GM23248 (cell line): ENCODE results near the gene DEF6. TPM values are rescaled to one million over a fixed set of nuclear protein-coding genes. Genes with fewer than 3 reads are reported as not detected.
A peak's percentile ranks its signal among the peaks of the same experiment; 100 is the strongest.

ENCODE experiments used
- DNase-seq: peaks from one replicate; pipeline ENCODE4 v3.0.0-alpha.2; 2015
- H2AFZ ChIP-seq: fragments of 200-600 bp; sonication (generic); 2 replicates; pipeline ENCODE4 v1.6.1; 2016; ENCODE audit warnings: antibody characterized with exemption
- H3F3A ChIP-seq: fragments of 200-600 bp; sonication (generic); 2 replicates; pipeline ENCODE4 v1.6.1; 2016; ENCODE audit warnings: mild to moderate bottlenecking, antibody characterized with exemption, mixed run types; ENCODE audit not compliant: insufficient read depth
- H3K27ac ChIP-seq: fragments of 200-600 bp; sonication (generic); 2 replicates; pipeline ENCODE4 v1.5.1; 2016; ENCODE audit warnings: mild to moderate bottlenecking
- H3K27me3 ChIP-seq: fragments of 200-600 bp; sonication (generic); replicated peaks from 2 replicates; pipeline ENCODE4 v1.6.1; 2016; ENCODE audit warnings: mild to moderate bottlenecking; ENCODE audit not compliant: insufficient read depth
- H3K36me3 ChIP-seq: fragments of 200-600 bp; sonication (generic); 2 replicates; pipeline ENCODE4 v1.6.1; 2016; ENCODE audit warnings: low read depth, mild to moderate bottlenecking
- H3K4me1 ChIP-seq: fragments of 200-600 bp; sonication (generic); 2 replicates; pipeline ENCODE4 v1.6.1; 2016; ENCODE audit warnings: mild to moderate bottlenecking; ENCODE audit not compliant: insufficient read depth
- H3K4me2 ChIP-seq: fragments of 200-600 bp; sonication (generic); one replicate; pipeline ENCODE4 v1.6.1; 2016; ENCODE audit warnings: mild to moderate bottlenecking; ENCODE audit not compliant: unreplicated experiment
- H3K4me3 ChIP-seq: fragments of 200-600 bp; sonication (generic); 2 replicates; pipeline ENCODE4 v1.5.1; 2016; ENCODE audit warnings: mild to moderate bottlenecking
- H3K79me2 ChIP-seq: fragments of 200-600 bp; sonication (generic); 2 replicates; pipeline ENCODE4 v1.6.1; 2016; ENCODE audit warnings: mild to moderate bottlenecking; ENCODE audit not compliant: insufficient read depth
- H3K9ac ChIP-seq: fragments of 200-600 bp; sonication (generic); 2 replicates; pipeline ENCODE4 v1.6.1; 2016; ENCODE audit warnings: mild to moderate bottlenecking
- H3K9me2 ChIP-seq: fragments of 200-600 bp; sonication (generic); 2 replicates; pipeline ENCODE4 v1.6.1; 2016; ENCODE audit warnings: mixed run types, mild to moderate bottlenecking, moderate library complexity; ENCODE audit not compliant: insufficient read depth
- H3K9me3 ChIP-seq: fragments of 200-600 bp; sonication (generic); one replicate; pipeline ENCODE4 v1.6.1; 2017; ENCODE audit warnings: low read depth
- H4K20me1 ChIP-seq: fragments of 200-600 bp; sonication (generic); 2 replicates; pipeline ENCODE4 v1.6.0; 2016; ENCODE audit not compliant: insufficient read depth
- EZH2 ChIP-seq: fragments of 200-600 bp; sonication (generic); IDR thresholded peaks from 2 replicates; pipeline ENCODE4 v1.6.1; 2018; ENCODE audit warnings: antibody characterized with exemption, mild to moderate bottlenecking; ENCODE audit not compliant: insufficient read depth, poor library complexity, severe bottlenecking
- EZH2phosphoT487 ChIP-seq: fragments of 200-600 bp; sonication (generic); IDR thresholded peaks from 2 replicates; pipeline ENCODE4 v1.6.1; 2018; ENCODE audit warnings: antibody characterized with exemption, moderate library complexity, mild to moderate bottlenecking, low read depth; ENCODE audit not compliant: insufficient read depth
- WGBS, 2 experiments: methylation state at CpG; one replicate each; pipeline ENCODE4 v1.1.6; 2015 to 2017; ENCODE audit warnings: low lambda C conversion rate in 2 of 2, low coverage in 1 of 2; ENCODE audit errors: missing lambda C conversion rate in 2 of 2; 5-methylcytosine and 5-hydroxymethylcytosine counted together
- in situ Hi-C: fragments of 300-500 bp; cut with MboI; formaldehyde crosslinking; loops from 2 replicates; pipeline ENCODE4 v1.15.0; 2020
- polyA plus RNA-seq: library from polyadenylated mRNA; unstranded; fragments of >200 nt; fragmentation: Nextera tagmentation; extraction: Ambion mirVana; gene quantifications from 2 replicates; pipeline ENCODE4 v1.2.1, GENCODE V29; 2016
- total RNA-seq: library from RNA; depleted of rRNA; stranded (reverse); fragments of >200 nt; shearing (Covaris generic); gene quantifications from 2 replicates; pipeline ENCODE4 v1.2.3, GENCODE V29; 2014

DEF6 gene
- total and polyA plus RNA-seq, 2 experiments from 2014 or later, result 1.7 to 2.6 TPM

DNA sequence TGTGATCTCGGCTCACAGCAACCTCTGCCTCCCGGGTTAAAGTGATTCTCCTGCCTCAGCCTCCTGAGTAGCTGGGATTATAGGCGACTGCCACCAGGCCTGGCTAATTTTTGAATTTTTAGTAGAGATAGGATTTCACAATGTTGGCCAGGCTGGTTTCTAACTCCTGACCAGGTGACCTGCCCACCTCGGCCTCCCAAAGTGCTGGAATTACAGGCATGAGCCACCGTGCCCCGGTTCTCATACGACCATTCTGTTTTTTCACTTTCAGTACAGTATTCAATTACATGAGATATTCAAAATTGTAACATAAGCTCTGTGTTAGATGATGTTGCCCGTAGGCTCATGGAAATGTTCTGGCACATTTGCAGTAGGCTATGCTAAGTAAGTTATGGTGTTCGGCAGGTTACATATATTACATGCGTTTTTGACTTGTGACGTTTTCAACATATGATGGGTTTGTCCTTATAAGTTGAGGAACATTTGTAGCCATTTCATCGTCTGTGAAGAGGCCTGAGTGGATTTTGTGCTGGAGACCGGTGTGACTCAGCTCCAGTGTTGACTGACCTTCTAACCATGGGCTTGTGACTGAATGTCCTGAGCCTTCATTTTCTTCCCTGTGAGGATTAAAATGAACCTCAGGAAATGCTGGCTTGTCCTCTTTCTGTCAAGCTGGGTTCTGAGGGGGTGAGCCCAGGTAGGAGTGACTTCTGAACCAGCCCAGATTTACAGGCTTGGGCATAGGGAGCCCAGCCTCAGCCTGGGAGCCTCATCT is 56.9 kb downstream of the DEF6 start:
- WGBS, 2 experiments, result 91 to 95% methylated on average over 13 of the region's 13 CpGs
- TF ChIP-seq EZH2, result no peak
- TF ChIP-seq EZH2phosphoT487, result no peak
- Histone ChIP-seq H3K9me2 (no peaks in the 10 kb centered on the region), H3K9me3 (no peaks in the 10 kb centered on the region), H3K27ac (peak overlapping the region; percentile 56), H4K20me1 (no peaks in the 10 kb centered on the region; the same call in 1 of the 2 replicates), H3K4me1 (peaks cover 7% of the 10 kb centered on the region; the same call in 1 of the 2 replicates), H3K9ac (0 out of 2 replicates have a peak overlapping the region, but pooled peaks have one; percentile 27), H3K36me3 (peaks cover 52% of the 10 kb centered on the region), H3K27me3 (no peaks in the 10 kb centered on the region), H3K4me2 (no peak overlapping the region), H3F3A (peaks cover 25% of the 10 kb centered on the region), H3K4me3 (no peak overlapping the region), H3K79me2 (peaks cover 98% of the 10 kb centered on the region), H2AFZ (no peak overlapping the region)
- peak; percentile 58 for DNase-seq
- in situ Hi-C loops, result no loop called here

GRCh38 chr6:35356391-35356790 is 58.8 kb downstream of the DEF6 start:
- H3K27ac ChIP-seq, result no peak overlapping the region
- peaks cover 91% of the 10 kb centered on the region for H3K79me2 ChIP-seq
- no peak overlapping the region for H3K9ac ChIP-seq
- in situ Hi-C loops, result no loop called here
- H3K4me1 ChIP-seq, result peaks cover 20% of the 10 kb centered on the region; the same call in 1 of the 2 replicates
- H3K4me3 ChIP-seq, result no peak overlapping the region
- no peaks in the 10 kb centered on the region for H3K27me3 ChIP-seq
- H3K9me3 ChIP-seq, result no peaks in the 10 kb centered on the region
- H4K20me1 ChIP-seq, result no peaks in the 10 kb centered on the region; the same call in 1 of the 2 replicates
- H3K4me2 ChIP-seq, result no peak overlapping the region
- H3F3A ChIP-seq, result peaks cover 34% of the 10 kb centered on the region
- H3K9me2 ChIP-seq, result no peaks in the 10 kb centered on the region
- no peak for DNase-seq
- H2AFZ ChIP-seq, result no peak overlapping the region
- TF ChIP-seq EZH2 (no peak), EZH2phosphoT487 (no peak)
- 96 to 100% methylated on average over 1 of the region's 1 CpG for WGBS, 2 experiments
- peaks cover 42% of the 10 kb centered on the region for H3K36me3 ChIP-seq

DNA sequence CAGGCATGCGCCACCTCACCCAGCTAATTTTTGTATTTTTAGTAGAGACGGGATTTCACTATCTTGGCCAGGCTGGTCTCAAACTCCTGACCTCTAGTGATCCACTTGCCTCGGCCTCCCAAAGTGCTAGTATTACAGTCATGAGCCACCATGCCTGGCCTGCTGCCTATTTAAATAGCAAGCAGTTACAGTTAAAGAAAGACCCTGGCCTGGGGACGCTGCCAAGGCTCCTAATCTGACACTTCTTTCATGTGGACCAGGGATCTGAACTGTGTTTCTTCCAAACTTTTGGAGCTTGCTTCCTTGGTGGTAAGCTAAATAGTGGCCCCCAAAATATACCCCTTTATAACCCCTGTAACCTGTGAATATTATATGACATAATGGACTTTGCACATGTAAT is 60.1 kb downstream of the DEF6 start:
- no peak overlapping the region for H3K4me3 ChIP-seq
- no peaks in the 10 kb centered on the region; the same call in 1 of the 2 replicates for H4K20me1 ChIP-seq
- peaks cover 20% of the 10 kb centered on the region; the same call in 1 of the 2 replicates for H3K4me1 ChIP-seq

GRCh38 chr6:35358086-35358485 is 60.5 kb downstream of the DEF6 start:
- H3K4me1 ChIP-seq, result peaks cover 24% of the 10 kb centered on the region; the same call in 1 of the 2 replicates
- in situ Hi-C loops, result no loop called here

More for the DNA sequence above, 60.1 kb downstream of the DEF6 start:
- no peak overlapping the region for H3K9ac ChIP-seq
- H3K9me2 ChIP-seq, result no peaks in the 10 kb centered on the region
- DNase-seq, result no peak
- H3K9me3 ChIP-seq, result no peaks in the 10 kb centered on the region
- WGBS, 2 experiments, result 92 to 100% methylated on average over 4 of the region's 4 CpGs
- in situ Hi-C loops, result no loop called here
- peaks cover 91% of the 10 kb centered on the region for H3K79me2 ChIP-seq
- no peak overlapping the region for H2AFZ ChIP-seq
- H3K27me3 ChIP-seq, result no peaks in the 10 kb centered on the region
- H3K36me3 ChIP-seq, result peaks cover 30% of the 10 kb centered on the region
- H3K4me2 ChIP-seq, result no peak overlapping the region
- TF ChIP-seq EZH2 (no peak), EZH2phosphoT487 (no peak)
- H3F3A ChIP-seq, result peaks cover 34% of the 10 kb centered on the region
- no peak overlapping the region for H3K27ac ChIP-seq

More at GRCh38 chr6:35358086-35358485, 60.5 kb downstream of the DEF6 start:
- no peaks in the 10 kb centered on the region for H3K27me3 ChIP-seq
- H3F3A ChIP-seq, result peaks cover 34% of the 10 kb centered on the region
- no peak for DNase-seq
- no peak overlapping the region for H2AFZ ChIP-seq
- no peak overlapping the region for H3K27ac ChIP-seq
- H3K9me2 ChIP-seq, result no peaks in the 10 kb centered on the region
- no peak overlapping the region for H3K4me2 ChIP-seq
- no peaks in the 10 kb centered on the region; the same call in 1 of the 2 replicates for H4K20me1 ChIP-seq
- WGBS, 2 experiments, result 45 to 51% methylated on average over 3 of the region's 3 CpGs
- no peak for TF ChIP-seq EZH2
- TF ChIP-seq EZH2phosphoT487, result no peak
- H3K36me3 ChIP-seq, result peaks cover 26% of the 10 kb centered on the region
- H3K4me3 ChIP-seq, result no peak overlapping the region
- no peaks in the 10 kb centered on the region for H3K9me3 ChIP-seq
- H3K79me2 ChIP-seq, result peaks cover 91% of the 10 kb centered on the region
- H3K9ac ChIP-seq, result no peak overlapping the region
